GM21390 (cell line): ENCODE data around the gene ANKRD1.

Experiments
- ATAC-seq: cut with Tn5 transposase; IDR thresholded peaks from one replicate; pipeline ENCODE4 v1.9.1; 2021; ENCODE audit not compliant: unreplicated experiment

Gene ANKRD1

DNA sequence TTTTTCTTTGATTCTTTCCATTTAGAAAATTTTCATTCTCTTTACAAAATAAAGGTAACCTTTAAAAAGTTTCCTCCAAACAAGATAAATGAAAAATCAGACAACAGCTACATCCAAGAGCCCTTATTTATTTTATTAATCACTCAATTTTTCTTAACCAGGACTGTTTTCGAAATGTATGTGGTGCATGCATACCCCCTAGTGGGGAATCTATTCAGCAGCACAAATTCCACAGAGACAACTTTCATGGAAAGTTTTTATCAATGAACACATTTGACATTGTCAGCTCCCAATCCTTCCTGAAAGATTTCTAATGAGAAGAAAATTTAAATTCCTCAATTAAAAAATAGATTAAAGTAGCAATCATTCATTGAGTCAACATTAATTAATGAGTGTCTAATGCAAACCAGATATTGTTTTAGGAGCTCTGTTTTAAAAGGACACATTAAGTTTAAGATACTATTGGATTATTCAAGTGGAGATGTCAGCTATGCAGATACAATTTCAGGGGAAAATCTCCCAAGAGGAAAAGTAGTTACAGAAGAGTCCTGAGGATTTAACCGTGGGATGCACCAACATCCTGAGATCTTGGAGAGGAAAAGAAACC lies 57.9 kb downstream of the ANKRD1 start:
- ATAC-seq = no peak
